Left ventricle myocardium inferior (tissue), 1 donor: Measurements from ENCODE around the gene PLXNC1. TPM values are rescaled to one million over a fixed set of nuclear protein-coding genes. Genes with fewer than 3 reads are reported as not detected.

Experiments used
- DNase-seq: peaks from one replicate; pipeline ENCODE4 v3.0.0-alpha.2; 2020
- H3K27ac ChIP-seq: fragments of 200-600 bp; replicated peaks from 2 replicates; pipeline ENCODE4 v1.8.0; 2021
- H3K27me3 ChIP-seq: fragments of 200-600 bp; 2 replicates; pipeline ENCODE4 v1.8.0; 2021; ENCODE audit warnings: low read depth
- H3K36me3 ChIP-seq: fragments of 200-600 bp; 2 replicates; pipeline ENCODE4 v1.8.0; 2021
- H3K4me1 ChIP-seq: fragments of 200-600 bp; 2 replicates; pipeline ENCODE4 v1.8.0; 2021
- H3K4me3 ChIP-seq: fragments of 200-600 bp; 2 replicates; pipeline ENCODE4 v1.8.0; 2021; ENCODE audit warnings: mild to moderate bottlenecking, moderate library complexity
- H3K9me3 ChIP-seq: fragments of 200-600 bp; replicated peaks from 2 replicates; pipeline ENCODE4 v1.8.0; 2021
- intact Hi-C: fragments of 100-400 bp; cut with micrococcal nuclease; formaldehyde crosslinking; loops from one replicate; pipeline ENCODE4 v1.11.0; 2022
- total RNA-seq: library from RNA; stranded (reverse); fragmentation: NEBNext Ultra II Directional; extraction: Animal tissue kit (Norgen Biotek cat#: 25700); gene quantifications from one replicate; pipeline ENCODE4 v1.2.1, GENCODE V29; 2021
- TF ChIP-seq, protein P1 (sequence below): fragments of 200-600 bp; IDR thresholded peaks from 2 replicates; pipeline ENCODE4 v1.8.0; 2021; ENCODE audit warnings: antibody characterized with exemption, mild to moderate bottlenecking, borderline replicate concordance
- donor health status: DM: no; HTN: yes; CAD: no; lungs with severe emphysema.

PLXNC1 gene
- total RNA-seq, 1 donor from 2014 or later, result 2.5 TPM

DNA sequence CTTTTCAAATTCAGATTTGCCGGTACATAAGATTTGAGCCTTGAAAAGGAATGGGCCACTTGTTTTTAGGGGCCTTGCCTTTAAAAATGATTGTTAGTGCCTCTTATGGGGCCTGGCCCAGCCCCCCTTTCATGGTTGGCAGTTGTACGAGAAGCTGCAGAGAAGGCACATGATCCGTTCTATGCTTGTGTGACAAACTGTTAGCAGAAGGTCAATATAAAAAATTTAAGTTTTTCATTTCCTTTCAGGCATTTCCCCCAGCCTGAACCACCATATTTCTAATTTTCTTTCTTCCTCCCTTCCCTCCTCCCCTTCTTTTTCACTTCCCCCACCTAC lies 119.1 kb downstream of the PLXNC1 start:
- Histone ChIP-seq H3K9me3 (no peaks in the 10 kb centered on the region), H3K27ac (peak overlapping the region; percentile 70), H3K27me3 (no peaks in the 10 kb centered on the region), H3K36me3 (no peaks in the 10 kb centered on the region), H3K4me3 (no peak overlapping the region), H3K4me1 (peaks cover 35% of the 10 kb centered on the region)
- intact Hi-C loops, result no loop called here
- TF ChIP-seq, protein P1, sequence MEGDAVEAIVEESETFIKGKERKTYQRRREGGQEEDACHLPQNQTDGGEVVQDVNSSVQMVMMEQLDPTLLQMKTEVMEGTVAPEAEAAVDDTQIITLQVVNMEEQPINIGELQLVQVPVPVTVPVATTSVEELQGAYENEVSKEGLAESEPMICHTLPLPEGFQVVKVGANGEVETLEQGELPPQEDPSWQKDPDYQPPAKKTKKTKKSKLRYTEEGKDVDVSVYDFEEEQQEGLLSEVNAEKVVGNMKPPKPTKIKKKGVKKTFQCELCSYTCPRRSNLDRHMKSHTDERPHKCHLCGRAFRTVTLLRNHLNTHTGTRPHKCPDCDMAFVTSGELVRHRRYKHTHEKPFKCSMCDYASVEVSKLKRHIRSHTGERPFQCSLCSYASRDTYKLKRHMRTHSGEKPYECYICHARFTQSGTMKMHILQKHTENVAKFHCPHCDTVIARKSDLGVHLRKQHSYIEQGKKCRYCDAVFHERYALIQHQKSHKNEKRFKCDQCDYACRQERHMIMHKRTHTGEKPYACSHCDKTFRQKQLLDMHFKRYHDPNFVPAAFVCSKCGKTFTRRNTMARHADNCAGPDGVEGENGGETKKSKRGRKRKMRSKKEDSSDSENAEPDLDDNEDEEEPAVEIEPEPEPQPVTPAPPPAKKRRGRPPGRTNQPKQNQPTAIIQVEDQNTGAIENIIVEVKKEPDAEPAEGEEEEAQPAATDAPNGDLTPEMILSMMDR, result no peak
- no peak for DNase-seq

DNA sequence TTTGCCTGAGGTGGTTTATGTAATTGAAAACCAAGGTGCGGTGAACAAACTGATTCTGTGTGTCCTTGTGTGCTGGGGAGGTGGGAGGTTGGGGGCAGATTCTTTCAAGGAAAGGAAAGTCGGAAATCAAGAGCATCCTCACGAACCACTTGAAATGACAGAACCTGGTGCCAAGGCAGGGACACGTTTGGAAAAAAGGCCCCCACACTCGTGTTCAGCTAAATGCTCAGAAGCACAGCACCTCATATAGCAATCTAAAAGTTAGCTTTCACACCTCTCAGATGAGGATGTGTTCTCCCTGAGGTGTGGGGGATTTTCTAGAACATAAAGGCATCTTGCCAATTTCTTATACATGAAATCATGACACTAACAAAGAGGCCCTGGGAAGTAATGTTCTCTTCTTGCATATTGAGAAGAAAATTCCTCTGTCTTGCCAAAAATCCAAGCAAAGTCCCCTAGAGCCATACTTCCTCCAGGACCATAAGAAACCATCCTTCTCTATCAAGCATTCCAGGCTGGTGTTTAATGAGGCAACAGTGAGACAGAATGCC lies 119.6 kb downstream of the PLXNC1 start:
- Histone ChIP-seq H3K27me3 (no peaks in the 10 kb centered on the region), H3K27ac (peak overlapping the region; percentile 70), H3K36me3 (no peaks in the 10 kb centered on the region), H3K9me3 (no peaks in the 10 kb centered on the region), H3K4me3 (no peak overlapping the region), H3K4me1 (peaks cover 30% of the 10 kb centered on the region)
- DNase-seq, result no peak
- intact Hi-C loops, result no loop called here
- TF ChIP-seq, protein P1, result no peak

DNA sequence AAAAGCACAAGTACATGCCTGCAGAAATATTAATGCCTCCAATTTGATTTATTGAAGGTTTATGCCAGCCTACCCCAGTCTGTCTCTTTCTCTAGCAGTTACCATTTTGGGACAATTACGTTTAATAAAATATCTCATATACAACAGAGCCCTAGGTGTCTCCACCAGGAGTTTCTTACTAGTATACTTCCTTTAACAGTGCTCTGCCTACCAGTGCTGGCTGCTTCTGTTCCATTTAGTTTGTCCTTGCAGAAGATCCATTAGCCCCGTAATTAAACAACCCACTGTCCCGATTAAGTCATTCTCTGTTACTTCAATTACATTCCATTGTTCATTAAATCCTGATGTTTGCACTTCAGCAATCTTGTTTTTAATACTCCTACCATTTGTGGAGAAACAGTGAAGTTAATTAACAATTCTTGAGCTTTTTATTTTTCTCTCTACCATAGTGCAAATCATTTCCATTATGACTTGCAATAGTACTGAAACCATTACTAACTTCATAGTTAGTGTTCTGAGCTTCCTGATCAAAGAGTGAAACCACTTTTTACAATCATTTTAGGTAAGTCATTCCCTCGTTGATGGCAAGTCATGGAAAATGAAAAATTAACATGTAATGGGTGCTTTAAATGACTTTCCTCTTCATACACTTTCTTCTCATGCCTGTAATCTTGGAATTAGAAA lies 121.1 kb downstream of the PLXNC1 start:
- TF ChIP-seq, protein P1, result no peak
- intact Hi-C loops, result no loop called here
- no peak for DNase-seq

DNA sequence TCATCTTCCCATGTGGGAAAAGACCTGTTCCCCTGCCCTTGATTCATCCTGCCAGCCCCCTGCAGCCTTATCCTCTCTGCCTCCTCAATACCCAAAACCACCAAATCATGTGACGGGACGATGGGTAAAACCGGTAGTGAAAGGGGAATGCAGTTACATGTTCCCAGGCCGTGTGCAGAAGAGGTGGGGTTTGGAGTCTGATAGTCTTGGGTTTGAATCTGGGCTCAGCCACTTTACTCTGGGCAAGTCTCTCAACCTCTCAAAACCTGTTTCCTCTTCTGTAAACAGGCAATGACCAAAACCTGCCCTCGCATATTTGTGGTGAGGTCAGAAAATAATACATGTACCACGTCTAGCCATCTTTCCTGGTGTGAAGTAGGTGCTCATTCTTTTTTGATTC lies 123.0 kb downstream of the PLXNC1 start:
- intact Hi-C loops, result no loop called here
- Histone ChIP-seq H3K27ac (no peak overlapping the region), H3K27me3 (no peaks in the 10 kb centered on the region), H3K9me3 (no peaks in the 10 kb centered on the region), H3K4me1 (peaks cover 9% of the 10 kb centered on the region), H3K36me3 (no peaks in the 10 kb centered on the region), H3K4me3 (no peak overlapping the region)
- TF ChIP-seq, protein P1, result no peak
- DNase-seq, result no peak

More for the DNA sequence above, 121.1 kb downstream of the PLXNC1 start:
- Histone ChIP-seq H3K27ac (no peak overlapping the region), H3K9me3 (no peaks in the 10 kb centered on the region), H3K36me3 (no peaks in the 10 kb centered on the region), H3K27me3 (no peaks in the 10 kb centered on the region), H3K4me3 (no peak overlapping the region), H3K4me1 (peaks cover 17% of the 10 kb centered on the region)

DNA sequence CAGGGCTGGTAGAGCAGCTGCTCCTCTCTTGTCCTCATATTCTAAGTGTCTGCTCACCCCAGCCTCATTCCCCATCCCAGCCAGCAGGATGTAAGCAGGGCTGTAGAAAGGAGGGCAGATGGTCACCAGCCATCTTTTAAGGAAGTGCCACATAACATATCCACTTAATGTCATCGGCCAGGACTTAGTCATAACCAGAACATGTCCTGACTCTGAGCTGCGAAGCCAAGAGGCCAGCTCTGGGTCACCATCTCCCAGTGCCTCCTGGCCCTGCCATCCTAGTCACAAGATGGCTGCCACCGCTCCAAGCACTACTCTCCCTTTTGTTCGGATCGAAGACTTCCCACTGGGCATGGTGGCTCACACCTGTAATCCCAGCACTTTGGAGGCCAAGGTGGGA lies 123.9 kb downstream of the PLXNC1 start:
- peaks cover 8% of the 10 kb centered on the region for H3K4me1 ChIP-seq
- no peak overlapping the region for H3K27ac ChIP-seq
- no peak overlapping the region for H3K4me3 ChIP-seq
- no peaks in the 10 kb centered on the region for H3K9me3 ChIP-seq
- DNase-seq, result no peak
- no peaks in the 10 kb centered on the region for H3K27me3 ChIP-seq
- intact Hi-C loops, result no loop called here
- TF ChIP-seq, protein P1, result no peak
- no peaks in the 10 kb centered on the region for H3K36me3 ChIP-seq
